Type B pancreatic cell (in vitro differentiated cells): ENCODE data around the gene ENO4. TPM values are rescaled to one million over a fixed set of nuclear protein-coding genes. Genes with fewer than 3 reads are reported as not detected.

Source experiments
- DNase-seq: peaks from one replicate; pipeline ENCODE4 v3.0.0; 2021; ENCODE audit warnings: mixed read lengths; ENCODE audit not compliant: unreplicated experiment; ENCODE audit errors: extremely low spot score
- H3K27ac Mint-ChIP-seq: 2 replicates; pipeline ENCODE4 v1.8.0; 2021; ENCODE audit warnings: mild to moderate bottlenecking, mixed read lengths
- H3K27me3 Mint-ChIP-seq: 2 replicates; pipeline ENCODE4 v1.8.0; 2021; ENCODE audit warnings: mixed read lengths
- H3K36me3 Mint-ChIP-seq: 2 replicates; pipeline ENCODE4 v1.8.0; 2021; ENCODE audit warnings: mixed read lengths
- H3K4me1 Mint-ChIP-seq: one replicate; pipeline ENCODE4 v1.8.0; 2021; ENCODE audit warnings: mixed read lengths; ENCODE audit not compliant: unreplicated experiment
- H3K4me3 Mint-ChIP-seq: 2 replicates; pipeline ENCODE4 v1.8.0; 2021; ENCODE audit warnings: mild to moderate bottlenecking, mixed read lengths
- H3K9me3 Mint-ChIP-seq: 2 replicates; pipeline ENCODE4 v1.8.0; 2021; ENCODE audit warnings: mixed read lengths
- CTCF ChIP-seq: fragments of 200-600 bp; sonication (generic); conservative IDR thresholded peaks from 2 replicates; pipeline ENCODE4 v1.5.0; 2021; ENCODE audit warnings: antibody characterized with exemption, mild to moderate bottlenecking
- total RNA-seq: library from RNA; stranded (reverse); gene quantifications from 2 replicates; pipeline ENCODE4 v1.2.1, GENCODE V29; 2021; ENCODE audit warnings: low replicate concordance

The ENO4 gene
- total RNA-seq, 1 donor from 2014 or later, result 4.4 TPM

DNA sequence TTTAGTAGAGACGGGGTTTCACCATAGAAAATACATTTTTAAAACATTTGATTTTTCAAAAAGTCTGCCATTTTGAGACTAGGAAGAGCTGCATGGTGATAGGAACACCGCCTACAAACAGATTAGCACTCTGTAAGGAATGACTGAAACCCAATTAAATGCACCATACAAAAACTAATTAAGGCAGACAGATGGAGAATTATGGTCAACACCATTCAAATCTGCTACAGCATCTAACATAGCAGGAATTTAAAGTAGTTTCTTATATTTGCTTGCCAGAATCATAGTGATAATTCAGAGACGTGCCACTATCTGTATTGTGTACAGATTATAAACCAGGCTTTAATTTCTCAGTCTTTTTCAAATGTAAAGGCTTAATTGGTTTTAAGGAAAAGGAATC, 68.2 kb downstream of the ENO4 start:
- H3K27ac Mint-ChIP-seq, result no peak overlapping the region
- no peaks in the 10 kb centered on the region for H3K9me3 Mint-ChIP-seq
- DNase-seq, result no peak
- H3K4me1 Mint-ChIP-seq, result no peaks in the 10 kb centered on the region
- H3K4me3 Mint-ChIP-seq, result no peak overlapping the region
- no peaks in the 10 kb centered on the region for H3K27me3 Mint-ChIP-seq
- H3K36me3 Mint-ChIP-seq, result peaks cover 24% of the 10 kb centered on the region
- TF ChIP-seq CTCF, result no peak

DNA sequence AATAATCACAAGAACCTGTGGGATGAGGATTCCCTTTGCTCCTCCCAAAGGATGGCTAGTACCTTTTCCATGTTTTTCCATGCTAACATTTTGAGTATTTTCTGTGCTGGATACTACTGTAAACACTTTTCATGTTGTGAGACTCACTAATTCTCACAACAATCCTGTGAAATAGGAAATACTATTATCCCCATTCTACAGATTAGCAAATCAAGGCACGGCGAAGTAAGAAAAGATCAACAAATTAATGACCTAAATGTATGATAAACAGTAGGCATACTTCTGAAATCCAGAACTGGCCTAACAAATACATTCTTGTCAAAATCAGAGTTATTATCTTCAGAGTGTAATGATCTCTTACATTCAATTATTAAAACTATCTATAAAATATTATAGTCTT, 69.3 kb downstream of the ENO4 start:
- Mint-ChIP-seq H3K27ac (no peak overlapping the region), H3K27me3 (no peaks in the 10 kb centered on the region), H3K36me3 (peaks cover 24% of the 10 kb centered on the region), H3K4me1 (no peaks in the 10 kb centered on the region), H3K9me3 (no peaks in the 10 kb centered on the region), H3K4me3 (no peak overlapping the region)
- DNase-seq, result no peak
- TF ChIP-seq CTCF, result no peak

DNA sequence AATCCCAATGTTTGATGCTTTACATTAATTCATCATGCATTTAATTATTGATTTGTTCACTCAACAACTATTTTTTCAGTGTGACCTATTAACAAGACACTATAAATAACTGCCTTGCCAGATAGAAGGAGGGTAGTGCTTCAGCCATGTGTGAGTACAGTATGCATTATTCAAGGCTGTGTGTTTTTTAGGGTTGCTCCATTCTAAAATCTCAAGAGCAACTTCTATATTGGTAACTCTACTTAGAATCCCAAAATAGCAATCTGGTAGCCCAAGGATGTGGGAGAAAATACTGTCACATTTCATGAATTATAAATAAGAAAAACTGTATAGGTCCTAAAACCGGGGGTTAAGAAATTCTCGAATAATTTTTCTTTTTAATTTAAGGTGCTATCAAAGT, 69.9 kb downstream of the ENO4 start:
- Mint-ChIP-seq H3K4me3 (no peak overlapping the region), H3K4me1 (no peaks in the 10 kb centered on the region), H3K36me3 (peaks cover 27% of the 10 kb centered on the region), H3K27ac (no peak overlapping the region), H3K27me3 (no peaks in the 10 kb centered on the region), H3K9me3 (no peaks in the 10 kb centered on the region)
- no peak for DNase-seq
- no peak for TF ChIP-seq CTCF

DNA sequence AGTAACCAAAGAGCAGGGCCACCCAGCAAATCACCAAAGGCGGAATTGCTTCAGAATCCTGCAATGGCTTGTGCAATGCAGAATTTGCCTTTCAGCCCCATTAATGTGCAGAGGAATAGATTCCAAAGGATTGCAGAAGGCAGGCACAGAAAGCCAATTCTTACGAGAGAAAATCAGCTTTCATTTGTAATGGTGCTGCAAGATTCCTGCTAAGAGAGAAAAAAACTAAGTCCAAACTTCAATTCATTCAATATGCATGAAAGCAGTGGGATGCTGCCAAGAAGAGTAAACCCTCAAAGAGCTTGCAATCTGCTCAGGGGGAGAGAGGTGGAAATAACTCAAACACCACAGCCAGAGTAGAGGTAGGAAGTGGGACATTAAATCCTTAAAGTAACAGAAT, 70.4 kb downstream of the ENO4 start:
- DNase-seq, result no peak
- H3K9me3 Mint-ChIP-seq, result no peaks in the 10 kb centered on the region
- no peak overlapping the region for H3K4me3 Mint-ChIP-seq
- H3K4me1 Mint-ChIP-seq, result no peaks in the 10 kb centered on the region
- peaks cover 26% of the 10 kb centered on the region for H3K36me3 Mint-ChIP-seq
- no peaks in the 10 kb centered on the region for H3K27me3 Mint-ChIP-seq
- no peak for TF ChIP-seq CTCF
- H3K27ac Mint-ChIP-seq, result no peak overlapping the region

DNA sequence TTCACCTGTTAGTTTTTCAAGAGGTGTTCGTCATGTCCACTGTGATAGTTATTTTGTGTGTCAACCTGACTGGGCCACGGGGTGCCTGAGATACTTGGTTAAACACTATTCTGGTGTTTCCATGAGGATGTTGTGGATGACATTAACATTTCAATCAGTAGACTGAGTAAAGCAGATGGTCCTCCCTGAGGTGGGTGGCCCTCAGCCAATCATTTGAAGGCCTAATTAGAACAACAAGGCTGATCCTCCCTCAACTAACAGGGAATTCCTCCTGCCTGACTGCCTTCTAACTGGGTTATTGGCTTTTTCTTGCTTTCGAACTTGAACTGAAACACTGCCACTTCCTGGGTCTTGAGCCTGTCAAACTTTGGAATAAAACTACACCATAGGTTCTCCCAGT, 75.8 kb downstream of the ENO4 start:
- H3K9me3 Mint-ChIP-seq, result no peaks in the 10 kb centered on the region
- no peak overlapping the region for H3K4me3 Mint-ChIP-seq
- no peaks in the 10 kb centered on the region for H3K27me3 Mint-ChIP-seq
- no peak for DNase-seq
- H3K27ac Mint-ChIP-seq, result no peak overlapping the region
- no peaks in the 10 kb centered on the region for H3K4me1 Mint-ChIP-seq
- no peak for TF ChIP-seq CTCF
- H3K36me3 Mint-ChIP-seq, result peaks cover 31% of the 10 kb centered on the region

DNA sequence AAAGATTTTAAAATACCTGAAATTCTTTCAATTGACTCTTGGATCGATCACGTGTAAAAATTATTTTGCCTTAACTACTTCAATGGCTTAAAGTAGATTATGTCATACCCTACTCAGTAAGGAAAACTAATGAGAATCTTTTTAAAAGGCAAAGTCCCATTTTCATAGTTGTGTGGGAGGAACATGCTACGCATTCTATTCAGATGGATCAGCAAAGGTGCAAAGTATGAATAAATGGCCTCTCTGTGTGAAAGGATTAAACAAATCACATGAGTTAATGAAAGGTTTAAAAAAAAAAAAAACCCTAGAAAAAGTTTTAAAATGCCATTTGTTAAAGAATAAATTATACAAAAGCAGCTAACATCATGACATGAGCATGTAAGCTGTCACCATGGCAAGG, 77.1 kb downstream of the ENO4 start:
- TF ChIP-seq CTCF, result no peak
- no peaks in the 10 kb centered on the region for H3K4me1 Mint-ChIP-seq
- H3K4me3 Mint-ChIP-seq, result no peak overlapping the region
- H3K9me3 Mint-ChIP-seq, result no peaks in the 10 kb centered on the region
- DNase-seq, result no peak
- H3K27me3 Mint-ChIP-seq, result no peaks in the 10 kb centered on the region
- H3K36me3 Mint-ChIP-seq, result peaks cover 20% of the 10 kb centered on the region
- H3K27ac Mint-ChIP-seq, result no peak overlapping the region
